HepG2 (cell line): Measurements from ENCODE around the gene GRIK4. TPM values are rescaled to one million over a fixed set of nuclear protein-coding genes. Genes with fewer than 3 reads are reported as not detected.

Experiments used
- ATAC-seq: fragments of 200-7000 bp; cut with Tn5 transposase; 3 replicates; pipeline ENCODE4 v1.9.1; 2020; ENCODE audit warnings: mild to moderate bottlenecking, moderate library complexity
- BruUV-seq: library from RNA; stranded (reverse); fragments of 400-500 nt; replicated peaks from 2 replicates; lab custom pipeline; 2021; lab: Mats Ljungman, UMichigan
- CTCF ChIA-PET: fragments of 300-600 bp; formaldehyde crosslinking; extraction: SDS; loops from one replicate; lab custom pipeline; 2021; ENCODE audit warnings: low total read pairs, inconsistent platforms, low intra/inter-chr PET ratio; lab: Yijun Ruan, JAX
- POLR2A ChIA-PET: fragments of 350-600 bp; sonication (Branson Sonifier 250); formaldehyde crosslinking; loops from one replicate; lab custom pipeline; 2020; ENCODE audit warnings: antibody characterized with exemption, inconsistent platforms; lab: Yijun Ruan, JAX
- DNase-seq: peaks from one replicate; pipeline ENCODE4 v3.0.0-alpha.2; 2015; ENCODE audit warnings: low spot score
- FAIRE-seq: peaks from 3 replicates; lab custom pipeline; 2011; peaks lifted over from hg19 to GRCh38; lab: Jason Lieb, UNC
- H2AFZ ChIP-seq: one replicate; pipeline ENCODE4 v1.6.1; 2011; ENCODE audit warnings: low read length, inconsistent platforms
- H3K27ac ChIP-seq: fragments of 300-600 bp; 3 replicates; pipeline ENCODE4 v1.8.0; 2011; ENCODE audit warnings: mixed run types, mild to moderate bottlenecking, mixed read lengths, low read length, inconsistent platforms; ENCODE audit not compliant: insufficient read depth; ENCODE audit errors: extremely low read length
- H3K27me3 ChIP-seq, 2 experiments: fragments of 200-600 bp in 1 of 2; 2 replicates in 1 of 2; 3 replicates in 1 of 2; pipeline versions ENCODE4 v1.6.0 to v1.8.0; 2011; ENCODE audit warnings: low read length in 2 of 2, mild to moderate bottlenecking in 2 of 2, moderate library complexity in 2 of 2, inconsistent platforms in 1 of 2; ENCODE audit not compliant: insufficient read depth in 2 of 2, control insufficient read depth in 1 of 2
- H3K36me3 ChIP-seq, 2 experiments: fragments of 200-600 bp in 1 of 2; replicated peaks in 1 of 2; 2 replicates in 1 of 2; 3 replicates in 1 of 2; pipeline versions ENCODE4 v1.5.1 to v1.8.0; 2011; ENCODE audit warnings: low read length in 2 of 2, inconsistent platforms in 1 of 2; ENCODE audit not compliant: insufficient read depth in 2 of 2, control insufficient read depth in 1 of 2
- H3K4me1 ChIP-seq: 2 replicates; pipeline ENCODE4 v1.5.1; 2012; ENCODE audit warnings: low read length, inconsistent platforms; ENCODE audit not compliant: insufficient read depth
- H3K4me2 ChIP-seq: 2 replicates; pipeline ENCODE4 v1.6.0; 2011; ENCODE audit warnings: low read depth, low read length, inconsistent platforms
- H3K4me3 ChIP-seq, 3 experiments: fragments of 200-600 bp in 1 of 3; sonication (generic), shearing (Covaris generic) in 1 of 3; replicated peaks in 1 of 3; 2 replicates each; pipeline ENCODE4 v1.5.1; 2011 to 2016; ENCODE audit warnings: low read length in 3 of 3, inconsistent platforms in 2 of 3, low read depth in 2 of 3, mild to moderate bottlenecking in 2 of 3, control low read depth in 1 of 3, mixed read lengths in 1 of 3; ENCODE audit not compliant: insufficient read depth in 1 of 3
- H3K79me2 ChIP-seq: one replicate; pipeline ENCODE4 v1.6.1; 2011; ENCODE audit warnings: low read length, inconsistent platforms; ENCODE audit not compliant: insufficient read depth
- H3K9ac ChIP-seq: 2 replicates; pipeline ENCODE4 v1.6.0; 2011; ENCODE audit warnings: mild to moderate bottlenecking, low read depth, low read length, inconsistent platforms; ENCODE audit not compliant: insufficient read depth
- H3K9me3 ChIP-seq: 2 replicates; pipeline ENCODE4 v1.5.1; 2012; ENCODE audit warnings: mild to moderate bottlenecking, low read length
- H4K20me1 ChIP-seq: 2 replicates; pipeline ENCODE4 v1.6.0; 2011; ENCODE audit warnings: inconsistent platforms, mild to moderate bottlenecking, low read length, moderate library complexity; ENCODE audit not compliant: insufficient read depth
- AHR ChIP-seq: IDR thresholded peaks from 2 replicates; pipeline ENCODE4 v1.6.1; 2018; ENCODE audit warnings: missing genetic modification reagents, missing compliant biosample characterization
- ATF1 ChIP-seq: IDR thresholded peaks from 2 replicates; pipeline ENCODE4 v1.6.1; 2016; ENCODE audit warnings: mild to moderate bottlenecking, control low read depth
- ATF7-NPFF ChIP-seq: sonication (generic); formaldehyde crosslinking; IDR thresholded peaks from 2 replicates; pipeline ENCODE4 v1.8.1; 2023; ENCODE audit warnings: mild to moderate bottlenecking, low read depth, missing genetic modification reagents, moderate library complexity
- HNF4G ChIP-seq, 2 experiments: sonication (generic) in 1 of 2; formaldehyde crosslinking in 1 of 2; IDR thresholded peaks; 2 replicates each; pipeline versions ENCODE4 v1.4.0 to v1.6.1; 2011 to 2020; ENCODE audit warnings: borderline replicate concordance in 2 of 2, low read depth in 2 of 2, mild to moderate bottlenecking in 2 of 2, low read length in 1 of 2, missing genetic modification reagents in 1 of 2, moderate library complexity in 1 of 2
- MATR3 ChIP-seq: sonication (generic); formaldehyde crosslinking; IDR thresholded peaks from 2 replicates; pipeline ENCODE4 v1.4.0; 2020; ENCODE audit warnings: missing genetic modification reagents
- MTA3 ChIP-seq: sonication (generic); formaldehyde crosslinking; IDR thresholded peaks from 2 replicates; pipeline ENCODE4 v1.4.0; 2020; ENCODE audit warnings: missing genetic modification reagents
- RNF219 ChIP-seq: sonication (generic); formaldehyde crosslinking; IDR thresholded peaks from 2 replicates; pipeline ENCODE4 v1.5.0; 2020; ENCODE audit warnings: mild to moderate bottlenecking, missing genetic modification reagents
- STAG1 ChIP-seq: sonication (generic); formaldehyde crosslinking; IDR thresholded peaks from 2 replicates; pipeline ENCODE4 v1.4.0; 2020; ENCODE audit warnings: missing genetic modification reagents
- SYNCRIP ChIP-seq: fragments of 200-400 bp; formaldehyde crosslinking; IDR thresholded peaks from 2 replicates; pipeline ENCODE4 v1.6.1; 2018; ENCODE audit warnings: mild to moderate bottlenecking, low read depth, low read length; ENCODE audit not compliant: insufficient read depth
- ZBTB10 ChIP-seq: sonication (generic); formaldehyde crosslinking; IDR thresholded peaks from 2 replicates; pipeline ENCODE4 v1.4.0; 2020; ENCODE audit warnings: missing genetic modification reagents, borderline replicate concordance
- ZBTB20 ChIP-seq: sonication (generic); formaldehyde crosslinking; IDR thresholded peaks from 2 replicates; pipeline ENCODE4 v1.8.1; 2023; ENCODE audit warnings: missing genetic modification reagents, low read depth, mild to moderate bottlenecking, borderline replicate concordance
- ZKSCAN1 ChIP-seq: fragments of 150-350 bp; IDR thresholded peaks from 2 replicates; pipeline ENCODE4 v1.6.1; 2014; ENCODE audit warnings: low read length
- ZNF292 ChIP-seq: sonication (generic); formaldehyde crosslinking; IDR thresholded peaks from 2 replicates; pipeline ENCODE4 v1.8.1; 2022; ENCODE audit warnings: mild to moderate bottlenecking, low read depth, missing genetic modification reagents, borderline replicate concordance
- ZNF446 ChIP-seq: sonication (generic); formaldehyde crosslinking; IDR thresholded peaks from 2 replicates; pipeline ENCODE4 v1.5.0; 2020; ENCODE audit warnings: mild to moderate bottlenecking, missing genetic modification reagents
- ZNF557 ChIP-seq: sonication (generic); formaldehyde crosslinking; IDR thresholded peaks from 2 replicates; pipeline ENCODE4 v1.4.0; 2020; ENCODE audit warnings: missing genetic modification reagents
- ZNF747 ChIP-seq: sonication (generic); formaldehyde crosslinking; IDR thresholded peaks from 2 replicates; pipeline ENCODE4 v1.8.1; 2023; ENCODE audit warnings: missing genetic modification reagents, mild to moderate bottlenecking, borderline replicate concordance
- ZNF782 ChIP-seq: sonication (generic); formaldehyde crosslinking; IDR thresholded peaks from 2 replicates; pipeline ENCODE4 v1.4.0; 2020; ENCODE audit warnings: missing genetic modification reagents, mild to moderate bottlenecking, borderline replicate concordance
- ZNF800 ChIP-seq: sonication (generic); formaldehyde crosslinking; IDR thresholded peaks from 2 replicates; pipeline ENCODE4 v1.4.0; 2020; ENCODE audit warnings: missing genetic modification reagents
- WGBS: methylation state at CpG from one replicate; pipeline ENCODE4 v1.1.6; 2017; ENCODE audit warnings: low lambda C conversion rate; 5-methylcytosine and 5-hydroxymethylcytosine counted together
- in situ Hi-C: cut with HindIII; loops from 2 replicates; pipeline ENCODE4 v1.10.0; 2017; ENCODE audit warnings: low pct_unique_long_range_greater_than_20kb; ENCODE audit not compliant: extremely low pct_ligation_motif_present
- intact Hi-C: fragments of 100-400 bp; cut with micrococcal nuclease; formaldehyde crosslinking; loops from one replicate; pipeline ENCODE4 v1.10.0; 2022; ENCODE audit not compliant: unreplicated experiment
- polyA plus RNA-seq, 8 experiments: library from polyadenylated mRNA; depleted of rRNA in 3 of 8; stranded (reverse) in 7 of 8; unstranded in 1 of 8; fragments of >200 nt; fragmentation: Illumina TruSeq in 4 of 8; extraction: Trizol in 4 of 8; gene quantifications; 2 replicates each; pipeline versions ENCODE4 v1.2.1 to v1.2.3, GENCODE V29; 2011 to 2016; ENCODE audit warnings: low read depth in 4 of 8, missing spikeins in 1 of 8, mixed read lengths in 1 of 8; ENCODE audit not compliant: insufficient read depth in 1 of 8
- total RNA-seq, 5 experiments: library from RNA; depleted of rRNA; stranded (reverse); fragments of >200 nt; fragmentation: Illumina TruSeq; extraction: Trizol; gene quantifications; 2 replicates each; pipeline ENCODE4 v1.2.3, GENCODE V29; 2016; ENCODE audit warnings: low read depth in 1 of 5

GRIK4 gene
- total and polyA plus RNA-seq, 2 of the 13 experiments (the other 11 are each of a cell fraction or from before 2014, with no cell fraction given): 0.04 to 0.07 TPM

GRCh38 chr11:120625565-120625964, 114.0 kb downstream of the GRIK4 start (continued):
- TF ChIP-seq ZBTB10 (CRISPR knock-in tag): no peak
- TF ChIP-seq ZNF800 (CRISPR knock-in tag): no peak
- no peak for TF ChIP-seq ATF7-NPFF (CRISPR knock-in tag)
- TF ChIP-seq ZNF292 (CRISPR knock-in tag): no peak
- no peak for TF ChIP-seq ZKSCAN1
- TF ChIP-seq MTA3 (CRISPR knock-in tag): no peak

- in situ Hi-C loops: no loop called here
- Histone ChIP-seq H3K9me3 (no peaks in the 10 kb centered on the region), H3K4me2 (no peak overlapping the region), H3K36me3 (no peaks in the 10 kb centered on the region), H3K27me3 (peaks cover 4 to 19% of the 10 kb centered on the region in 2 experiments; a peak in 2 of 5 replicates), H2AFZ (no peak overlapping the region), H3K27ac (no peak overlapping the region), H4K20me1 (no peaks in the 10 kb centered on the region), H3K4me3 (no peak overlapping the region), H3K4me1 (no peaks in the 10 kb centered on the region), H3K9ac (no peak overlapping the region), H3K79me2 (no peaks in the 10 kb centered on the region)
- FAIRE-seq (no peak), DNase-seq (no peak), ATAC-seq (no peak)
- CTCF ChIA-PET: no interaction called here
- 20% methylated on average over 2 of the region's 7 CpGs for WGBS
- BruUV-seq: no TSS peak
- POLR2A ChIA-PET: no interaction called here
- intact Hi-C loops: no loop called here
- no peak for TF ChIP-seq ATF1 (CRISPR knock-in tag)
- no peak for TF ChIP-seq AHR (CRISPR knock-in tag)
- TF ChIP-seq STAG1: no peak
- no peak for TF ChIP-seq ZNF557
- TF ChIP-seq ZBTB20 (CRISPR knock-in tag): no peak
- TF ChIP-seq ZNF782: no peak
- TF ChIP-seq ZNF446: no peak
- TF ChIP-seq SYNCRIP: no peak
- TF ChIP-seq ZNF747 (CRISPR knock-in tag): no peak
- no peak for TF ChIP-seq HNF4G (IDR thresholded peaks at IDR 0.05; ENCODE audit: borderline replicate concordance, low read depth, low read length)
- TF ChIP-seq HNF4G (CRISPR knock-in tag; IDR thresholded peaks at IDR 0.05; ENCODE audit: borderline replicate concordance, low read depth): no peak
- no peak for TF ChIP-seq MATR3 (CRISPR knock-in tag)
- no peak for TF ChIP-seq RNF219
Measured at GRCh38 chr11:120626791-120627190, 115.2 kb downstream of the GRIK4 start.
